Measurements from ENCODE around the gene CCPG1. TPM values are rescaled to one million over a fixed set of nuclear protein-coding genes. Genes with fewer than 3 reads are reported as not detected.
"Not testable (repeated sequence)": the region's sequence is repeated elsewhere in the genome, so short reads cannot be mapped to it uniquely, and the experiment has no call there.

CCPG1 gene
- total RNA-seq, 6 experiments from 2014 or later, result 28.9 to 42.5 (median 32.6) TPM

DNA sequence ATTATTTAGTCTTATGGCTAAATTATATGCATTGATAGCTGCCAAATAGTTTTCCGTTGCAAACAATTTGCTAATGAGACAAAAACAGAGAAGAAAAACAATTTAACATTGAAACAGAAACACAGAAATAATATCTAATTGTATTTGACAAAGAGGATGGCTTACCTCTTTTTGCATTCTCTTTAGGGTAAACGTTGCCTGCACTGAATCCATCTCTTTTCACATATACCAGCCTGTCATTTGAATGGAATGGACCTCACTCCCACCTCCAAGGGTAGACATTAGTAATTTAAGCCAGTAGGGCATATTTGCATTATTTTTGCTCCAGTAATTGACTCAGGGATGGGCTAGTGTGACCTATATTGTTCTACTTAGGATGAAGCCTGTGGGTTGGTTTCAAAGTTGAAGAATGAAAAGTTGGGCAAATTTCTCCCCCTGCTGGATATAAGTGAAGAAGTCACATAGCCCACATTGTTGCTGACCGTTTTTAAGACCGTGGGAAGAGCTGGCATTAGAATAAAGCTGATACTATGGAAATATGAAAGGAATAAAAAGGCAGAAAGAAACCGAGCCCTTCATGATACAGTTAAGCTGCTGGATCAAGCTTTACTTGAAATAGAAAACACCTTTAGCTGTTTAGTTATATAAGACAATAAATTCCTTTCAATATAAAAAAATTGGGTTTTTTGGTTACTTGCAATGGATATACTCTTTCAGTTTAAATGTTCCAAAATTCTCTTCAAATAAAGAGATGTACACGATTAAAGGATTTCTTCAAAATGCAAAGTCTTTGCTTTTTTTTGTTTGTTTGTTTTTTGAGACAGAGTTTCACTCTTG lies 27.0 kb upstream of the CCPG1 start:
- Mint-ChIP-seq H3K4me3 (no peak overlapping the region), H3K27ac (no peak overlapping the region)

DNA sequence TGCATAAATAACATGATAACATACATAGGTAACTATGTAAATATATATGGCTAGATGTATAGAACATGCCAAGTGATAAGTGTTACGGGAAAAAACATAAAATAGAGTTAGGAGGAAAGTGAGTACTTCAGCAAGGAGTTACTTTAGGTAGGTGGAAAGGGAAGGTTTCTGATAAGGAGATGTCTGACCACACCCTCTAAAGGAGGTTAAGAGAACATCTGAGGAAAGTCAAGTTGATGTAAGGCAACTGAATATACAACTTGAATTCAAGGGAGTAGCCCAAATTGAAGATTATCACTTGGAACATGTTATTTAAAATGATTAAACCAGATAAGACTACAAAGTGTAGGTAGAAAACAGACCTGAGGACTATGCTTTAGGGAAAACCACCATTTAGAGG lies 13.9 kb upstream of the CCPG1 start:
- Mint-ChIP-seq H3K4me1 (ENCODE audit: low read depth) (no peaks in the 10 kb centered on the region), H3K36me3 (ENCODE audit: low read depth) (no peaks in the 10 kb centered on the region), H3K9me3 (no peaks in the 10 kb centered on the region), H3K27ac (no peak overlapping the region), H3K27me3 (ENCODE audit: insufficient read depth) (peaks cover 3% of the 10 kb centered on the region), H3K4me3 (no peak overlapping the region)
- no peak for DNase-seq
- TF ChIP-seq, protein P1, sequence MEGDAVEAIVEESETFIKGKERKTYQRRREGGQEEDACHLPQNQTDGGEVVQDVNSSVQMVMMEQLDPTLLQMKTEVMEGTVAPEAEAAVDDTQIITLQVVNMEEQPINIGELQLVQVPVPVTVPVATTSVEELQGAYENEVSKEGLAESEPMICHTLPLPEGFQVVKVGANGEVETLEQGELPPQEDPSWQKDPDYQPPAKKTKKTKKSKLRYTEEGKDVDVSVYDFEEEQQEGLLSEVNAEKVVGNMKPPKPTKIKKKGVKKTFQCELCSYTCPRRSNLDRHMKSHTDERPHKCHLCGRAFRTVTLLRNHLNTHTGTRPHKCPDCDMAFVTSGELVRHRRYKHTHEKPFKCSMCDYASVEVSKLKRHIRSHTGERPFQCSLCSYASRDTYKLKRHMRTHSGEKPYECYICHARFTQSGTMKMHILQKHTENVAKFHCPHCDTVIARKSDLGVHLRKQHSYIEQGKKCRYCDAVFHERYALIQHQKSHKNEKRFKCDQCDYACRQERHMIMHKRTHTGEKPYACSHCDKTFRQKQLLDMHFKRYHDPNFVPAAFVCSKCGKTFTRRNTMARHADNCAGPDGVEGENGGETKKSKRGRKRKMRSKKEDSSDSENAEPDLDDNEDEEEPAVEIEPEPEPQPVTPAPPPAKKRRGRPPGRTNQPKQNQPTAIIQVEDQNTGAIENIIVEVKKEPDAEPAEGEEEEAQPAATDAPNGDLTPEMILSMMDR (IDR thresholded peaks at IDR 0.05), result no peak

More for the DNA sequence above, 27.0 kb upstream of the CCPG1 start:
- H3K27me3 Mint-ChIP-seq (ENCODE audit: insufficient read depth), result no peaks in the 10 kb centered on the region
- TF ChIP-seq, protein P1 (IDR thresholded peaks at IDR 0.05), result peak; percentile 80
- no peaks in the 10 kb centered on the region for H3K9me3 Mint-ChIP-seq
- peak; percentile 50 for DNase-seq
- H3K4me1 Mint-ChIP-seq (ENCODE audit: low read depth), result no peaks in the 10 kb centered on the region
- H3K36me3 Mint-ChIP-seq (ENCODE audit: low read depth), result no peaks in the 10 kb centered on the region

DNA sequence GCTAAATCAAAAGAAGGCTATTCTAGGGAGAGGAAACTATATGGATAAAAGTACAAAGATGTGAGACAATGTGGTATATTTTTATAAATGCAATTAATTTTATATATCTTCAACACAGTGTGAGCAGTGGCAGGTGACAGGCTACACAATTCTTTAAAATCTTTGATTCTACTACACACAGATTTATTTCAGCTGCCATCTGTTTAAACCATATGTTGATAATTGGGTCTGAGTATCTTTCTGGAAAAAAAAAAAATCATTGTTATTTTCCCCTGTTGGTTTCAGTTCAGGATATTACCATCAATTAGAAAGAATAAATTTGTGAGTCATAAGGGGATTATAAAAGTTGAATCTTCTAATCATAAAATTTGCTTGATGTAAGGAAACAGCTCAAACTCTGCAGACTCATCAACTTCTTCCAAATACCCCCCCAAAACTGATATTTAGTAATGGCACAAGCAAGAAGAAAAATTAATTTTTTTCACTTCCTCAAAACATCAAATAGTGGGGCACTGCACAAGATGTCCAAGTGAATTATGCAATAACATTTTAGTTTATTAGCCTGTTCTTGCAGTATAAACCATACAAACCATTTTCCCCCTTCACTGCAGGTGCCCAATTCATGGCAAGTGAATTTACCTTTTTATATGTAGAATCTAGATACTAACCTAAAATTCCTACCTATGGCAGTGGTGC lies 12.2 kb upstream of the CCPG1 start:
- DNase-seq, result no peak
- no peaks in the 10 kb centered on the region for H3K9me3 Mint-ChIP-seq
- H3K27me3 Mint-ChIP-seq (ENCODE audit: insufficient read depth), result peaks cover 3% of the 10 kb centered on the region
- TF ChIP-seq, protein P1 (IDR thresholded peaks at IDR 0.05), result no peak
- H3K36me3 Mint-ChIP-seq (ENCODE audit: low read depth), result no peaks in the 10 kb centered on the region
- H3K4me3 Mint-ChIP-seq, result no peak overlapping the region
- H3K4me1 Mint-ChIP-seq (ENCODE audit: low read depth), result no peaks in the 10 kb centered on the region
- no peak overlapping the region for H3K27ac Mint-ChIP-seq

DNA sequence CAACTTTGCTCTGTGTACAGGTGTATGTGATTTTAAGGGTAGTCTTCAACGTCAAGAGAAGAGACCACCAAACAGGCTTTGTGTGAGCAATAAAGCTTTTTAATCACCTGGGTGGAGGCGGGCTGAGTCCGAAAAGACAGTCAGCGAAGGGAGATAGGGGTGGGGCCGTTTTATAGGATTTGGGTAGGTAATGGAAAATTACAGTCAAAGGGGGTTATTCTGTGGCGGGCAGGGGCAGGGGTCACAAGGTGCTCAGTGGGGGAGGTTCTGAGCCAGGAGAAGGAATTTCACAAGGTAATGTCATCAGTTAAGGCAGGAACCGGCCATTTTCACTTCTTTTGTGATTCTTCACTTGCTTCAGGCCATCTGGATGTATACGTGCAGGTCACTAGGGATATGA lies 9.5 kb upstream of the CCPG1 start:
- H3K27ac Mint-ChIP-seq; H3K36me3 Mint-ChIP-seq (ENCODE audit: low read depth); H3K27me3 Mint-ChIP-seq (ENCODE audit: insufficient read depth); H3K4me1 Mint-ChIP-seq (ENCODE audit: low read depth); H3K4me3 Mint-ChIP-seq; H3K9me3 Mint-ChIP-seq; DNase-seq: not testable (repeated sequence)

DNA sequence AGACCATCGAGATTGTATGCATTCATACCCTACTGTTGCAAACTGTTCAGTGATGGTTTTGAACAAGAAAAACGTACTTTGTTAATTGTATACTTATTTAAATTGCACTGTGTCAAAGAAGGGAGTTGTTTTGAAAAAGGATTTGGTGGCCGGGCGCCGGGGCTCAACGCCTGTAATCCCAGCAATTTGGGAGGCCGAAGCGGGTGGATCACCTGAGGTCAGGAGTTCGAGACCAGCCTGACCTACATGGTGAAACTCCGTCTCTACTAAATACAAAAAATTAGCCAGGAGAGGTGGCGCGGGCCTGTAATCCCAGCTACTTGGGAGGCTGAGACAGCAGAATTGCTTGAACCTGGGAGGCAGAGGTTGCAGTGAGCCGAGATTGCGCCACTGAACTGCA lies 817 bp upstream of the CCPG1 start:
- peak overlapping the region; percentile 95 for H3K27ac Mint-ChIP-seq
- not testable (repeated sequence) for DNase-seq; H3K27me3 Mint-ChIP-seq (ENCODE audit: insufficient read depth); H3K9me3 Mint-ChIP-seq; H3K36me3 Mint-ChIP-seq (ENCODE audit: low read depth)
- peaks cover 16% of the 10 kb centered on the region for H3K4me1 Mint-ChIP-seq (ENCODE audit: low read depth)
- H3K4me3 Mint-ChIP-seq, result peak overlapping the region; percentile 94

DNA sequence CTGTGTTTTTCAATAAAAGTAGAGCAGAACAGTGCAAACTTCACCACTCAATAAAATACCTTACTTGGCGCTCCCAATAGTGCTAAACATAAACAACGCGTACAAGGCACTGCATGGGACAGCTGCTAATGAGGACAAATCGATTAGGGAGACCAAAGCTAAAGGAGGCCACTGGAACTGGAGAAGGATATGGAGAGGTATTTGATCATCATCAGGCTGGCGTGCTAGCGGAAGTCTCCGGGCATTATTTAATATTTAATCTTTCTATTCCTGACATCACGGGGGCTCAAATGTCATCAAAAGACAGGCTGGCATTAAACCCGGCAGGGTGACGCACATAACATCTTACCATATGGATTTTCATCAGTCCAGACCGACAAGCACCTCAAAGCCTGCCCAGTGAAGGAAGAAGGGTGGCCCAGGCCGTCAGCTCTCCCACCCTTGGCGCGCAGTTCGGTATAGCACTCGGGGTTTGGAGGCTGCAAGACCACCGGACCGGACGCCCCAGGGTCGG lies 604 bp downstream of the CCPG1 start:
- Mint-ChIP-seq H3K36me3 (ENCODE audit: low read depth) (no peaks in the 10 kb centered on the region), H3K27ac (peak overlapping the region; percentile 95), H3K4me3 (peak overlapping the region; percentile 94), H3K27me3 (ENCODE audit: insufficient read depth) (no peaks in the 10 kb centered on the region), H3K4me1 (ENCODE audit: low read depth) (peaks cover 30% of the 10 kb centered on the region), H3K9me3 (no peaks in the 10 kb centered on the region)
- DNase-seq, result peak; percentile 16
- TF ChIP-seq, protein P1 (IDR thresholded peaks at IDR 0.05), result no peak
